Adipocyte (in vitro differentiated cells): ENCODE measurements around the gene RTN4RL2.
A peak's percentile ranks its signal among the peaks of the same experiment; 100 is the strongest.

ENCODE experiments used
- DNase-seq: peaks from one replicate; pipeline ENCODE4 v3.0.0-alpha.2; 2015; ENCODE audit warnings: low read depth
- H3K27me3 ChIP-seq: replicated peaks from 2 replicates; pipeline ENCODE4 v1.7.0; 2013; ENCODE audit warnings: mild to moderate bottlenecking, low read length, moderate library complexity; ENCODE audit not compliant: control insufficient read depth, insufficient read depth
- H3K36me3 ChIP-seq: 2 replicates; pipeline ENCODE4 v1.7.0; 2013; ENCODE audit warnings: low read length, mild to moderate bottlenecking, moderate library complexity; ENCODE audit not compliant: control insufficient read depth, insufficient read depth, severe bottlenecking
- H3K4me1 ChIP-seq: 2 replicates; pipeline ENCODE4 v1.7.0; 2013; ENCODE audit warnings: mild to moderate bottlenecking, low read length, moderate library complexity; ENCODE audit not compliant: control insufficient read depth, insufficient read depth
- H3K4me3 ChIP-seq: 2 replicates; pipeline ENCODE4 v1.7.0; 2013; ENCODE audit warnings: mild to moderate bottlenecking, low read length, moderate library complexity
- H3K9ac ChIP-seq: 2 replicates; pipeline ENCODE4 v1.7.0; 2013; ENCODE audit warnings: mild to moderate bottlenecking, low read length, moderate library complexity
- H3K9me3 ChIP-seq: 2 replicates; pipeline ENCODE4 v1.7.0; 2013; ENCODE audit warnings: mild to moderate bottlenecking, low read length, moderate library complexity; ENCODE audit not compliant: control insufficient read depth

RTN4RL2 gene

GRCh38 chr11:57499983-57500461 lies 39.7 kb downstream of the RTN4RL2 start:
- no peak for DNase-seq
- Histone ChIP-seq H3K9ac (peak overlapping the region; percentile 78), H3K4me1 (peaks cover 27% of the 10 kb centered on the region), H3K36me3 (no peaks in the 10 kb centered on the region), H3K4me3 (peak overlapping the region; percentile 75), H3K27me3 (no peaks in the 10 kb centered on the region), H3K9me3 (no peaks in the 10 kb centered on the region)

GRCh38 chr11:57500515-57500914 lies 40.2 kb downstream of the RTN4RL2 start:
- Histone ChIP-seq H3K9ac (no peak overlapping the region), H3K4me1 (peaks cover 27% of the 10 kb centered on the region), H3K4me3 (no peak overlapping the region), H3K36me3 (no peaks in the 10 kb centered on the region), H3K27me3 (no peaks in the 10 kb centered on the region), H3K9me3 (no peaks in the 10 kb centered on the region)
- DNase-seq, result no peak

DNA sequence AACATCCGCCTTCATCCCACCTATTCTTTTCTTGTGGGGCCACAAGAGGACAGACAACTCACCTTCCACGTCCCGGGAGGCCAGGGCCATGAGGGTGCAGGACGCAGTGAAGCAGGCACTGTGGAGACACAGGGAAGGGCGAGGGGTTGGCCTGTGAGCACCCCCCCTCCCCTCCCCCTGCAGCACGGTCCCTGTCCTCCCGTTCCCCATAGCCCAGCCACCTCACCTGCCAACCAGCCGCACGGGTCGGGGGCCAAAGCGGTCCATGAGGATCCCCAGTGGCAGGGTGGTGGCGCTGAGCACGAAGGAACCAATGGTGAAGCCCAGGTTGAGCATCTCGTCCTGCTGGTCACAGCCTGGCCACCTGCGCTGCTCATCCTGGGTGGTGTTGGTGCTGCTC lies 40.6 kb downstream of the RTN4RL2 start:
- Histone ChIP-seq H3K36me3 (no peaks in the 10 kb centered on the region), H3K4me1 (peaks cover 27% of the 10 kb centered on the region), H3K9me3 (no peaks in the 10 kb centered on the region), H3K4me3 (no peak overlapping the region), H3K27me3 (no peaks in the 10 kb centered on the region), H3K9ac (no peak overlapping the region)
- DNase-seq, result no peak

DNA sequence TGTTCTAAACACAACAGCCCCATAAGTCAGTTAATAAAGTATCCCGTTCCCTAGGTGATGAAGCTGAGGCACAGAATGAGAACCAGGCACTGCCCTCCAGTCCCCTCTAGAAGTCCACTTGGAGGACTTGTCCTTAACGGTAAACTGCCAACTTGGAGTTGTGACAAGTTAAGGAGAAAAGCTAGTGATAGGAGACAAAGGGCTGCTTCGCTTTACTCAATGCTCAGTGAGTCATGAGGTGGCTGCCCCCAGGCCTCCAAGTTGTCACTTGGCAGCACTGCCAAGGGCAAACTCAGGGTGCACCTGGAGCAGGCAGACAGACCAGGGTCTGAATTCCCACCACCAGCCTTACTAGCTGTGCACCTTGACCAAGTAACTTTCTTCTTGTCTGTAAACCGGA lies 41.6 kb downstream of the RTN4RL2 start:
- Histone ChIP-seq H3K27me3 (no peaks in the 10 kb centered on the region), H3K9ac (no peak overlapping the region)
- DNase-seq, result no peak

DNA sequence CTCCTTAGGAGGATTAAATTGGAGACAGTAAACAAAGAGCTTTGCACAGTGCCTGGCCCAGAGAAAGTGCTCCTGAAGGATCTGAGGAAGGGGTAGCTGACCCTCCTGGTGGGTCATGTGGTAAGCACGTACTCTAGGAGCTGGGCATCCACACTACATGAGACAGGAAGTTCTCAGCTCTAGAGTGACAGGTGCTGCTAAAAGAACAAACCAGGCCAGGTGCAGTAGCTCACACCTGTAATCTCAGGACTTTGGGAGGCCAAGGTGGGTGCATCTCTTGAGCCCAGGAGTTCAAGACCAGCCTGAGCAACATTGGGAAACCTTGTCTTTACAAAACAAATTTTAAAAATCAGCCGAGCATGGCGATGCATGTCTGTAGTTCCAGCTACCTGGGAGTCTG lies 42.0 kb downstream of the RTN4RL2 start:
- peaks cover 27% of the 10 kb centered on the region for H3K4me1 ChIP-seq
- H3K9me3 ChIP-seq, result no peaks in the 10 kb centered on the region
- no peak overlapping the region for H3K4me3 ChIP-seq
- no peak for DNase-seq
- H3K9ac ChIP-seq, result no peak overlapping the region
- no peaks in the 10 kb centered on the region for H3K27me3 ChIP-seq
- no peaks in the 10 kb centered on the region for H3K36me3 ChIP-seq

More for the DNA sequence above, 41.6 kb downstream of the RTN4RL2 start:
- no peaks in the 10 kb centered on the region for H3K9me3 ChIP-seq
- H3K36me3 ChIP-seq, result no peaks in the 10 kb centered on the region
- H3K4me1 ChIP-seq, result peaks cover 27% of the 10 kb centered on the region
- no peak overlapping the region for H3K4me3 ChIP-seq

- Histone ChIP-seq H3K4me1 (peaks cover 27% of the 10 kb centered on the region), H3K27me3 (no peaks in the 10 kb centered on the region), H3K9me3 (no peaks in the 10 kb centered on the region), H3K9ac (no peak overlapping the region), H3K4me3 (no peak overlapping the region), H3K36me3 (no peaks in the 10 kb centered on the region)
- no peak for DNase-seq
These were observed 42.5 kb downstream of the RTN4RL2 start for GRCh38 chr11:57502870-57503269.

DNA sequence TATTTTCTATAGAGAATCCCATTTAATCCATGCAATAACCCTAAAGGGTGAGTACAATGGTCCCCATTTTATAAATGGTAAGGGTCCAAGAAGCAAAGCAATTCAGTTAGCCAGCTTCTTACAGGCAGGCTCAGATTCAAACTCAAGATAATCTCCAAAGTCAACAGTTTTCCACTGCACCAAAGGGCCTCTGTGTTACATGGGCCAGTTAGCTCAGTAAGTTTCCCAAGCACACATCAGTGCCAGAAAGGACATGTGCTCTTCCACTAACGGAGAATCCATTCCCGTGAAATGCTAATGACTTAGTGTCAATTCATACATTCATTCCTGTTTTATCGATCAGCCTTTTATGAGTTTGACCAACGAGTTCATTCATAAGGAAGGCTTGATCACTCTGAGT lies 44.2 kb downstream of the RTN4RL2 start:
- peaks cover 17% of the 10 kb centered on the region for H3K4me1 ChIP-seq
- H3K9ac ChIP-seq, result no peak overlapping the region
- H3K4me3 ChIP-seq, result no peak overlapping the region
- no peaks in the 10 kb centered on the region for H3K9me3 ChIP-seq
- no peaks in the 10 kb centered on the region for H3K36me3 ChIP-seq
- DNase-seq, result no peak
- H3K27me3 ChIP-seq, result no peaks in the 10 kb centered on the region

DNA sequence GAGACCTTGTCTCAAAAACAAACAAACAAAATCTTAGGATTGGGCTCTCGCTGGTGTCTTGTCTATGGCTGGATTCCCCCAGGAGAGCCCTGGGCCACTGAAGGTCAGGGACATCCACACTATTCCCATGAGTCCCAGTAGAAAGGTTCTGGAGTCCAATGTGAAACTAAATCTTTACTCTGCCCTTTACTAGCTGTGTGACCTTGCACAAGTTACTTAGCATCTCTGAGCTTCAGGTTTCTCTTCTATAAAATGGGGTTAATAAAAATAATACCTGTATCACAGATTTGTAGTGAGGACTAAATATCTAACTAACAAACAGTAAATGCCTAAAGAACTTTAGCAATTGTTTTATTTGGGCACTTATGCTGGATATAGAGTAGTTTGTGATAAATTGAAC lies 46.2 kb downstream of the RTN4RL2 start:
- Histone ChIP-seq H3K4me1 (peaks cover 8% of the 10 kb centered on the region), H3K9me3 (no peaks in the 10 kb centered on the region), H3K36me3 (no peaks in the 10 kb centered on the region), H3K4me3 (no peak overlapping the region), H3K27me3 (no peaks in the 10 kb centered on the region), H3K9ac (no peak overlapping the region)
- DNase-seq, result no peak

- Histone ChIP-seq H3K4me1 (no peaks in the 10 kb centered on the region), H3K4me3 (no peak overlapping the region), H3K9ac (no peak overlapping the region), H3K36me3 (no peaks in the 10 kb centered on the region), H3K9me3 (no peaks in the 10 kb centered on the region), H3K27me3 (no peaks in the 10 kb centered on the region)
- no peak for DNase-seq
These were observed 48.2 kb downstream of the RTN4RL2 start for GRCh38 chr11:57508341-57509170.

DNA sequence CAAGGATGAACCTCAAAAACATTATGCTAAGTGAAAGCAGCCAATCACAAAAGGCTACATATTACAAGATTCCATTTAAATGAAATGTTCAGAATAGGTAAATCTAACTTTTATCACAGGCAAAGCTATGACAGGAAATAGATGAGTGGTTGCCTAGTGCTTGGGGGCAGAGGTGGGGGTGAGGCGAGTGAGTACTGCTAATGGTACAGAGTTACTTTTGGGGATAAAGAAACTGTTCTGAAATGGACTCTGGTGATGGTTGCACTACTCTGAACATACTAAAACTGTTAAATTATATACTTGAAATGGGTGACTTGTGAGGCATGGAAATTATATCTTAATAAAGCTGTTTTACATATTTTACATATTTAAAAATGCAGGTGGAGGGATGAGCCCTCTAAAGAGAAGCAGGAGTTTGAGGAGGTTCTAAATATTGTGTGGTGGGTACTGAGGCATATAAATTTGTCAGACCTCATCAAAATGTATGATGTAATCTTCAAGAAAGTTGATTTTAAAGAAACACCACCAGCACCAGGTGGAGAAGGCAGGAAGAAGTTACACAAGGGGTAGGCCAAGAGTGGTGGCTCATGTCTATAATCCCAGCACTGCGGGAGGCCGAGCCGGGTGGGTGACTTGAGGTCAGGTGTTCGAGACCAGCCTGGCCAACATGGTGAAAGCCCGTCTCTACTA lies 51.6 kb downstream of the RTN4RL2 start:
- Histone ChIP-seq H3K27me3 (no peaks in the 10 kb centered on the region), H3K9me3 (no peaks in the 10 kb centered on the region), H3K36me3 (no peaks in the 10 kb centered on the region), H3K4me3 (no peak overlapping the region), H3K4me1 (peaks cover 5% of the 10 kb centered on the region), H3K9ac (no peak overlapping the region)
- DNase-seq, result no peak

DNA sequence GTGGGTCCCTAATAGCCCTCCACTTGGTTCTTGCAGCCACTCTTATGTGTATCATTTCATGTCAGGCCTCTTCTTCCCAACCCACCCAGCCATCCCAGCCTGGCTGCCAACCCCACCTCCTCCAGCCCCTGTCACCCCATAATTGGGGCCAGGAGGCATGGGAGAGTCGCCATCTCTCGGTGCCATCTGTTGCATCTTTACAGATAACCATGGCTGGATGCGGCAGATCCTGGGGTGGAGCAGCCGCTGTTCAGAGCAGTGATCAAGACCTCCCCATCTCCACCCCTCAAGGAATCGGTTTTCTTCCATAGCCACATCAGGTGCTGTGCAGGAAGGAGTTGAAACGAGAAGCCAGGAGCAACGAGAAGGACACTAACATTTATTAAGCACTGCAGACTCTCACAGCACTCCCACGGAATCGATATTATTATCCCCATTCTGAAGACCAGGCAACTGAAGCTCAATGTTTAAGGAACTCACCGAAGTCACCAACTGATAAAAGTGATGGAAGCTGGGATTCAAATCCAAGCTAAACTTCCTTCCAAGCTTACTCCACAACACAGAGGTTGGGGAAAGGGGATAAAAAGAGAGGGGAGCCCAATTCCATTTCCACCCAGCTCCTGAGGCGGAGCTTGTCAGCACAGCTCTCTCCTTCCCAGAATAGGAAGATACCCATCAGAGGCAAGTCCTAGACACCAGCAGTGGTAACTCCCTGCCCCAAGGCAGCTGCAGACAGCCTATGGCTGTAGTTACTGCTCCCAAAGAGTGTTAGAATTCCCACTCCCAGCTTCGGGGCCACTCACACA lies 52.5 kb downstream of the RTN4RL2 start:
- DNase-seq, result no peak
- Histone ChIP-seq H3K27me3 (no peaks in the 10 kb centered on the region), H3K9me3 (no peaks in the 10 kb centered on the region), H3K36me3 (no peaks in the 10 kb centered on the region), H3K4me3 (no peak overlapping the region), H3K9ac (no peak overlapping the region), H3K4me1 (peaks cover 5% of the 10 kb centered on the region)
